ENCODE measurements around the gene GLIPR1L2.
A peak's percentile ranks its signal among the peaks of the same experiment; 100 is the strongest.
"Not testable (repeated sequence)": the region's sequence is repeated elsewhere in the genome, so short reads cannot be mapped to it uniquely, and the experiment has no call there.

Gene GLIPR1L2

DNA sequence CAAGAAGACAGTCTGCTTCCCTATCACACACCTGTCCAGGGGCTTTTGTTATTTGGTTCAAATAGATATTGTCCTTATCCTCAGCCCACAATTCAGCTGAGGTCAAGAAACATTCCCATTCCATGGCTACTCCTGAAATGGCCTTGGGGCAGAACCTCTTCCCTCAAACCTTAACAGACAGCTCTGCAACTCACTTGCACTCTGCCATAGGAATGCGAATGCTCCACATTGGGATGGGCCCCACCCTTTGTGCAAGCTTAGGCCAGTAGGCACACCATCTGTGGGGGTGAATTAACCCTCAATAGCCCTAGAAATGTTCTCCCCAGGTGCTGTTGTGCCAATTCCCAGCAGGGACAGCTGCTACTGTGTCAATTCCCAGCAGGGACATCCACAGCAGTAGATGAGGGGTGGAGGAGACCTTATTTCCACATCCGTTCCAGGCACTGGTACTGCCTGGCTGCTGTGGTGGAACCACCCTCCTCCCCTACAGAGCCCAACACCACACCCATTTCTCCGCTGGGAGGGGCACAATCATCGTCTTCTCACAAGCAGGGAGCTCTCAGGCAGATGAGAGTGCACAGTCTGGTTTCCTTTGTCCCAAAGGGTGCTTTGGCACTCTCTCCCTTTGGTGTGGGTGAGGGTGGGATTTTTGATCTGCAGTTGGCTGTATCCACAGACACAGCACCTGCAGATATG lies 47.3 kb downstream of the GLIPR1L2 start:
- no peak for DNase-seq

DNA sequence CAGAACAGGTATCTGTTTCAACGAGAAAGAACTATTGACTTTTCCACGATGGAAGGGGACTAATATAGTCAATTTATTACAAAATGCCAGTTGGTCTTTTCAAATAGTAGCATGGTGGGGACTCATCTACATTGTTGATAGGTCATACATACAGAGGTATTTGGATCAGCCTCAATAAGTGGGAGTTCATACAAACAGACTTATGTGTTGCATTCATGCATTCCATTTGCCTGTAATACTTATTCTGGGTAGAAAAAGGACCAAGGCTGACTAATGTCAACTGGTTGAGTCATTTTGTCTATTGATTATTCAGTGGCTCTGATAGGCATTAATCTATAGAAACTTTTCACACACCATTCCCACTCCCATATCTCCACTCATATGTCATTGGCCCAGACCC lies 48.2 kb downstream of the GLIPR1L2 start:
- DNase-seq, result no peak

DNA sequence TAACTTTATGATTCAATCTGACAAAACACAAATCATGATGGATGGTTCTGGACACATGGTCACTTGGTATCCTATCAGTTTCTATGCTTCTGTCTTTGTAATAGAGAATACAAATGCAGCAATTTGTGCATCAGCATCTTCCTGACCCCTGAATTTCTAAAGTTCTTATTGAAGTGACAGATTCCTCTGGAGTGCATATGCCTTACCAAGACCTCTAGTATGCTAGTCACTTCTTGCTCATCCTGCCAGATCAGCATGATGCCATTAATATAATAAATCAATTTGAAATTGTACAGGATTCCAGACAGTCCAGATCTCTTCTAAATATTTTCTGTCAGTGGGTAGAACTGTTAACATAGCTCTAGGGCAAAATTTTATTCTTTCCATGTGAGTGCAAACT lies 49.0 kb downstream of the GLIPR1L2 start:
- no peak for DNase-seq

DNA sequence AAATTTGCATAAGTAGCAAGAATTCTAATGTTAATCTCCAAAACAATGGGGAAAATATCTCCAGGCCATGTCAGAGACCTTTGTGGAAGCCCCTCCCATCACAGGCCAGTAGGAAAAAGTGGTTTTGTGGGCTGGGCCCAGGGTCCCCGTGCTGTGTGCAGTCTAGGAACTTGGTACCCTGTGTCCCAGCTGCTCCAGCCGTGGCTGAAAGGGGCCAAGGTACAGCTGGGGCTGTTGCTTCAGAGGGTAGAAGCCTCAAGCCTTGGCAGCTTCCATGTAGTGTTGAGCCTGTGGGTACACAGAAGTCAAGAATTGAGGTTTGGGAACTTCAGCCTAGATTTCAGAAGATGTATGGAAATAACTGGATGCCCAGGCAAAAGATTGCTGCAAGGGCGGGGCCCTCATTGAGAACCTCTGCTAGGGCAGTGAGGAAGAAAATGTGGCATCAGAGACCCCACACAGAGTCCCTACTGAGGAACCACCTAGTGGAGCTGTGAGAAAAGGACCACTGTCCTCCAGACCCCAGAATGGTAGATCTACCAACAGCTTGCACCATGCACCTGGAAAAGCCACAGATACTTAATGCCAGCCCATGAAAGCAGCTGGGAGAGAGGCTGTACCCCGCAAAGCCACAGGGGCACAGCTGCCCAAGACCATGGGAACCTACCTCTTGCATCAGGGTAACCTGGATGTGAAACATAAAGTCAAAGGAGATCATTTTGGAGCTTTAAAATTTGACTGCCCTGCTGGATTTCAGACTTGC lies 51.0 kb downstream of the GLIPR1L2 start:
- DNase-seq, result not testable (repeated sequence)

DNA sequence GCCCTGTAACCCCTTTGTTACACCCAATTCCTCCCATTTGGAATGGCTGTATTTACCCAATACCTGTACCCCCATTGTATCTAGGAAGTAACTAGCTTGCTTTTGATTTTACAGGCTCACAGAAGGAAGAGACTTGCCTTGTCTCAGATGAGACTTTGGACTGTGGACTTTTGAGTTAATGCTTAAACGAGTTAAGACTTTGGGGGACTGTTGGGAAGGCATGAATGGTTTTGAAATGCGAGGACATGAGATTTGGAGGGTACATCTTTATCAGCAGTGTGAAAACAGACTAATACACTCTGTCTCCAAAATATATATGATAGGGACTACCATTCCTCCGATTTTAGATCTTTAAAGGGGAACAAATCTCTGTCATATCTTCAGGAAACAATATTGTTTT lies 51.6 kb downstream of the GLIPR1L2 start:
- DNase-seq, result not testable (repeated sequence)

DNA sequence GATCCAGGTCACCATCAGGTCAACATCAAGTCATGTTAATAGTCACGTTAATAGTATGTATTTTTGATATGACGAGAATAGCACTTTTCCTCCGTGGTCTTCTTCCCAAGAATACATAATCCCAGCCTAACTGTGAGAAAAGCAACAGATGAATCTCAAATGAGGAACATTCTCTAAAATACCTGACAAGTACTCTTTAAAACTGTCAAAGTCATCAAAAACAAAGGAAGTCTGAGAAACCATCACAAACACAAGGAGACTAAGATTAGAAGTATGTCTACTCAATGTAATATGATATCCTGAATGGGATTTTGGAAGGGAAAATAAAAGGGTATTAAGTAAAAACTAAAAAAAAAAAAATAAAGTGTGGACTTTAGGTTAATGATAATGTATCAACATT lies 52.8 kb downstream of the GLIPR1L2 start:
- no peak for DNase-seq

DNA sequence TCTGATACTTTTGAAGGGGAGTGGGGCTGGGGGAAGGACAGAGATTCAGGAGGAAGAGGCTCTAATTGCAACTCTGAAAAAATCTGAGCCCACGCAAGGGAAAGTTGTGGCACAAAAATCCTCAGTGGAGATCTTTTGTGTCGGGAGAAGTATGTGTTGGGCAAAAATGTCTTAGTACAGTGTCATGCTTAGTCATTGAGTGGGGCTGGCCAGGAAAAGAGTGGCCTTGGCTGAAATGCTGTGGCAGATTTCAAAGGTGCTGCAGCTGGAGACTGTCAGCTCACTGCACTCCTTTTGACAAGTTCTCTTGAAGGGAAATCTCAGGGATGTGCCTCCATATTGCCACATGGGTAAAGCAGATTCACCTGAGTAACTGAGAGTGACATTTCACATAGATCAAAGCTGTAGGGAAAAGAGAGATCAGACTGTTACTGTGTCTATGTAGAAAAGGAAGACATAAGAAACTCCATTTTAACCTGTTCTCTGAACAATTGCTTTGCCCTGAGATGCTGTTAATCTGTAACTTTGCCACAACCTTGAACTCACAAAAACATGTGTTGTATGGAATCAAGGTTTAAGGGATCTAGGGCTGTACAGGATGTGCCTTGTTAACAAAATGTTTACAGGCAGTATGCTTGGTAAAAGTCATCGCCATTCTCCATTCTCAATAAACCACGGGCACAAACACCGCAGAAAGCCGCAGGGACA lies 53.7 kb downstream of the GLIPR1L2 start:
- DNase-seq, result peak; percentile 23

DNA sequence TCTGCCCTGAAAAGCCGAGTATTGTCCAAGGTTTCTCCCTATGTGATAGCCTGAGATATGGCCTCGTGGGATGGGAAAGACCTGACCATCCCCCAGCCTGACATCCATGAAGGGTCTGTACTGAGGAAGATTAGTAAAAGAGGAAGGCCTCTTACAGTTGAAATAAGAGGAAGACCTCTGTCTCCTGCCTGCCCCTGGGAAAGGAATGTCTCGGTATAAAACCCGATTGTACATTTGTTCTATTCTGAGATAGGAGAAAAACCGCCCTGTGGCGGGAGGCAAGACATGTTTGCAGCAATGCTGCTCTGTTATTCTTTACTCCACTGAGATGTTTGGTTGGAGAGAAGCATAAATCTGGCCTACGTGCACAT lies 54.2 kb downstream of the GLIPR1L2 start:
- not testable (repeated sequence) for DNase-seq

DNA sequence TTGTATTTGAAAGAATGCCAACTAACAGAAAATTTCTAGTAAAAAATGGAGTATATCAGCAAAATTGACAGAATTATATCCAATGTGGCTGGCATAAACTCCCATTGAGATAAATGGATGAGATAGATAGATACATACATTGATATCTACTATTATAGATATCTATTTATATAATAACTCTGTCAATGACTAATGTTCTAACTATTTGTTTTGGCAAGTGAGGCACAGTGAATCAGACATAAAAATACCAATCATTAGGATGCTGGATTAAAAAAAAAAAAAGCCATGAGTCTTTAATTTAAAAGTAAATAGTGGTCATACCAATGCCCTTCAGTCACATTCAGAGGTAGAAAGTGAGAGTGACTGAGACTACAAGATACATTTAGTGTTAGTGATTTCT lies 56.0 kb downstream of the GLIPR1L2 start:
- DNase-seq, result no peak

DNA sequence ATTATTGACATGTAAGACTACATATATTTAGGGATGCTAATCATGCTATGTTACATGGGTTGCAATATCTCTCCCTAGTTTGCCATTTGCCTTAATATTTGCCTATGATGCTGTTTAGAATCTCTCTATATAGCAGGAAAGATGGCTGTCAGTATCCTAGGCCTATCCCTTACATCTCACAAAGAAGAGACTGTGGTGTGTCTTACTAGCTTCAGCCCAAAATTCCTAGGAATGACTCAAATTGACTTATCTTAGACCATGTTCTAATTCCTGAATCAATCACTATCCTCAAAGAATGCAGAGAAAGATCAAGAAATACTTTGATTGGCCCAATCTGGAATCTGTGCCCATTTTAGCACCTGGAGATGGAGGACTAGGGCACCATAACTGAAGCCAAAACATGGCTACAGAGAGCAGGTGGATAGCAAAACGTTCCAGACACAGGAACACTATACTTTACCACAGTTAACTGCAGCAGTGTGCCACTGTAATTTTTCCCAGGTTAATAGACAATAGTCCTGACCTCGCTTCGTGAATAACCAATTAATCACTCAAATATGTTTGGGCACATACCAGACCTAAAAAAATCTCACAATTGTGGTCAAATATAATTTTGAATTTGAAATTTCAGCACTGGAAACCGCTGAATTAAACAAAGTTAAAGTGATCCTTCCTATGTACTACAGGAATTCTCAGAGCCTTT lies 57.0 kb downstream of the GLIPR1L2 start:
- no peak for DNase-seq

DNA sequence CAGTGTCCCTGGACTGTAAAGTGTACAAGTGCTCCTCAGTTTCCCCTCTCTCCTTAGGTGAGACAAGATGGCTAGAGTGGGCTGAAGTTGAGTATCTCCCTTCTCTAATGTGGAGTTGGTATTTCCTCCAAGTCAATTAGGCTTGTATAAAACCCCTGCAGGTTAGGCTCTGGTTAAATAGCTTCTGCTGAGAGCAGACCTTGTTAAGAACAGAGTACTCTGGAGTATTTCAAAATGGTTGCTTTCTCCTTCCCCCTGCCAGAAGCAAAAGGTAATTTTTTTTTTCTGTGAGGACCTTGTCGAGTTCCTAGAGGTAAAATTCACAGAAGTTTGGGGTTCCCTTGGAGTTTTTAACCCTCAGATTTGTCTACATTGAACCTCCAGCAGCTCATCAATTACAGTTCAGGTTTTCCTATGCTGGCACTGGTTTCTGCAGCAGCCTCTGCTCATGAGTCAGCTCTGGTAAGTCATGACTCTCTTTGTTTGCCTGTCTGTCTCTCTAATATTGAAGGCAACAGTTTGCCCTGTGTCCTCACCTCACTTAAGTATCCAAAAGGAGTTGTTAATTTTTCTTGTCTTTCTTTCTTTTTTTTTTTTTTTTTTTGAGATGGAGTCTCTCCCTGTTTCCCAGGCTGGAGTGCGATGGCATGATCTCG lies 61.9 kb downstream of the GLIPR1L2 start:
- DNase-seq, result no peak

DNA sequence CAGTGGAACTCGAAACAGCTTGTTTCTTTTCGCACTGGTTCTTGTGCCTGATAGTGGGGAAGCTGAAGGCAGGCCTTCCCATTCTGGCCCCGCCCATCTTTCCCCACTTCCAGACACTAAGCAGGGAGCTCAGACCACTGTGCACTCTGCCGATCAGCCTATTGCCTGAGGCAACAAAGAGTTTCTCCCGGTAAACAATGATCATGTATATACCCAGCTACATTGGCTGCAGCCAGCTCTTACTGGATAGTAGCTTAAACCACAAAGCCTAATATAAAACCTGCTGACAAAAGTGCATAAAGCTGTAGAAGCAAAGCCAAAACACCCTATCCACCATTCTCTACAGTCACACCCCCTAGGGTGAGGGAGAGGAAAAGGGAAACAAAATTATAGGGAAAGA lies 65.0 kb downstream of the GLIPR1L2 start:
- DNase-seq, result no peak

DNA sequence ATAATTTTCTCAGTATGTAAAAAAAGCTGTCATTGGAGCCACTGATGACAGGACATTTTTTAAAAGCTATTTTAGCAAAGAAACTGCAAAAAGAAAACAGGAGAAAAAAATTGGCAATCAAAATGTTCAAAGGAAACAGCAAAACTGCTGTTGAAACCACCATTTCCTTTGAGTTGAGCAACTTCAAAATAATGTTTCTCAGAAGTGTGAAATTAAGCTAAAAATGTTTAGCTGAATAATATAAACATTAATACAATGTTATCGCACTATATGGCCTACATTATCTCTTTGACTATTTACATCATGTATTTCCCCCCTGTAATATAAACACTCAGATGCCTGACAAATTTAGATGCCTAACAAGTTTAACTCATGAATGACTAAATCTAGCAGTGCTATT lies 66.3 kb downstream of the GLIPR1L2 start:
- no peak for DNase-seq

DNA sequence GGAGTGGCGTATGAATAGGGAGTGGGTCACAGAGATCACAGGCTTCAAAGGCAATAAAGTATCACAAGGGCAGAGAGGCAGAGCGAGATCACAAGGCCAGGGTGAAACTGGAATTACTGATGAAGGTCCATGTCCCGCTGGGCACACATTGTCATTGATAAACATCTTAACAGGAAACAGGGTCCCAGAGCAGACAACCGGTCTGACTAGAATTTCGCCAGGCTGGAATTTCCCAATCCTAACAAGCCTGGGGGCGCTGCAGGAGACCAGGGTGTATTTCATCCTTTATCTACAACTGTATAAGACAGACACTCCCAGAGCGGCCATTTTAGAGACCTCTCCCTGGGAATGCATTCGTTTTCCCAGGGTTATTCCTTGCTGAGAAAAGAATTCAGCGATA lies 67.0 kb downstream of the GLIPR1L2 start:
- not testable (repeated sequence) for DNase-seq

DNA sequence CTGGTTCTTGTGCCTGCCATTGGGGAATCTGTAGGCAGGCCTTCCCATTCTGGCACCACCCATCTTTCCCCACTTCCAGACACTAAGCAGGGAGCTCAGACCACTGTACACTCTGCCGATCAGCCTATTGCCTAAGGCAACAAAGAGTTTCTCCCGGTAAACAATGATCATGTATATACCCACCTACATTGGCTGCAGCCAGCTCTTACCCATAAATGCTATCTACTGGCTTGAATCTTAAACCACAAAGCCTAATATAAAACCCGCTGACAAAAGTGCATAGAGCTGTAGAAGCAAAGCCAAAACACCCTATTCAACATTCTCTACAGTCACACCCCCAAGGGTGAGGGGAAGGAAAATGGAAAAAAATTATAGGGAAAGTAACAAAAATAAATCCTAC lies 68.9 kb downstream of the GLIPR1L2 start:
- no peak for DNase-seq

DNA sequence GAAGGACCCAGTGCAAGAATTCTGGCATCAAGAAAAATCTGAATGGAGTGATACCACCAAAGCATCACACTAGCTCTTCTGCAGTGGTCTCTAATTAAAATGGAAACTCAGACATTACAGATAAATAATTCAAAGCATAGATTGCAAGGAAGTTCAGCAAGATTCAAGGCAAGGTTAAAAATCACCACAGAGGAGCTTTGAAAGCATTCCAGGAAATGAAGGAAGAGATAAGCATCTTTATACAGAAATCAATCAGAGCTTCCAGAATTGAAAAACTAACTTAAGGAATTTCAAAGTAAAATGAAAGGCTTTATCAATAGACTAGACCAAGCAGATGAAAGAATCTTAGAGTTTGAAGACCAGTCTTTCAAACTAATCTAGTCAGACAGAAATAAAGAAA lies 69.3 kb downstream of the GLIPR1L2 start:
- no peak for DNase-seq

DNA sequence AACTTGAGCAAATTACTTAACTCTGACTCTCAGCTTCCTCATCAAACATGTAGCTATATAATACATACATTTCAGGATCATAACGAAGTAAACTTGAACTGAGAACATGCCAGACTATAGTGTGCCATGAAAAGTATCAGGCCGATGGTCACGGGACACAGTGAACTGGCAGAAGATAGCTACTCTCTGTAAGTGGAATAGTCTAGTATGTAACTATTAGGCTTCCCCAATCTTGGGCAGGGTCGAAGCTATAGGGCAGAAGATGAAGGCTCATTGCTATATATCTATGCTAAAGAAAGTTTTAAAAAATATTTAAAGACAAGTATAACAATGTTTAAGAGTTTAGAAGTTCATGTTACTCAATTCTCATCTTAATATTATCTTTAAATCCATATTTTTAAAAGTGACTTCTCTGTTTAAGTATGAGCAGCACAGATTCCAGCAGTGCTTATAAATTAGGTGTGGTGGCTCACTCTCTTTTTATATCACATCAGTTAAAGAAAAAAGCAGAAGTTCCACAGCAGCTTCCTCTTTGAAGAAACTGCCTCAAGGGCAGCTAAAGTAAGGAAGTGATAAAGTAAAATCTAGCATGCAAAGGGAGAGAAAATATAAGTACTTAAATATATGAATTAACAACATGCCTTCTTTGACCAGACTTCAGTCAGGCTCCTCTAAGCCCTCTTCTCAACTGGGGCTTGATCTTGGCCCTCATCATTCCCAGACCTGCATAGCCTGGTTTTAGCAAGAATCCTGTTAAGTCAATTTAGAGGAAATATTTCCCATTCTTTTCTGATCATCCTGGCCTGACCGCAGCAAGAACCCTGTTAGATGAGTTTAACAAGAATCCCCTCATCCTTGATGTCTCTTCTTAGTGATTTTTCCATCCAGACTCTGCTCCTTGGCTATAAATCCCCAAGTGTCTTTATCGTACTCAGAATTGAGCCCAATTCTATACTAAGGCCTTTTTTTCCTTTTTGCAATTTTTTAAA lies 81.3 kb downstream of the GLIPR1L2 start:
- peak; percentile 82 for DNase-seq

DNA sequence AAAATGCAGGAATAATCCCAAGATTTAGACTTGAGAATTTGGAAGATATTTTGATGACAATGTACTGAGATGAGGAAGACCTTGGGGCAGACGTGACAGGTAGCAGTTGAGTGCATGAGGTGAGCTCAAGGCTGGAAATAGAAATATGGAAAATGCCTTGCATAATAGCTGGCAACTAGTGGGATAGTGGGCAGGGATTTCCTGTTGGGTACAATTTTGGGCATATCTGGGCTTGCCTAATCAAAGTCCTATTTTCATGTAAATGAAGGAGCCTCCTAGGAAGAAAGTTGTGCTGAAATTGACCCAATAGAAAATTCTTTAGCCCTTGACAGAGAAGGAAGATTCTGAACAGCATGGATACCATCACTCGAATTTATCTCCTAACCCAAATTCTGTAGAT lies 83.2 kb downstream of the GLIPR1L2 start:
- DNase-seq, result no peak

DNA sequence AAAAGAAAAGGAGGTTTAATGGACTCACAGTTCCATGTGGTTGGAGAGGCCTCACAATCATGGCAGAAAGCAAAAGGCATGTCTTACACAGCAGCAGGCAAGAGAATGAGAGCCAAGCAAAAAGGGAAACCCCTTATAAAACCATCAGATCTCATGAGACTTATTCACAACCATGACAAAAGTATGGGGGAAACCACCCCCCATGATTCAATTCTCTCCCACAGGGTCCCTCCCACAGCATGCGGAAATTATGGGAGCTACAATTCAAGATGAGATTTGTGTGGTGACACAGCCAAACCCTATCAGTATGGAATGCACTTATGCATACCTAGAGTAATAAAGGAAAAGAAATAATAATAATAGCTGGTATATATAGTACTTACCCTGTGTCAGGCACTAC lies 85.2 kb downstream of the GLIPR1L2 start:
- peak; percentile 70 for DNase-seq

DNA sequence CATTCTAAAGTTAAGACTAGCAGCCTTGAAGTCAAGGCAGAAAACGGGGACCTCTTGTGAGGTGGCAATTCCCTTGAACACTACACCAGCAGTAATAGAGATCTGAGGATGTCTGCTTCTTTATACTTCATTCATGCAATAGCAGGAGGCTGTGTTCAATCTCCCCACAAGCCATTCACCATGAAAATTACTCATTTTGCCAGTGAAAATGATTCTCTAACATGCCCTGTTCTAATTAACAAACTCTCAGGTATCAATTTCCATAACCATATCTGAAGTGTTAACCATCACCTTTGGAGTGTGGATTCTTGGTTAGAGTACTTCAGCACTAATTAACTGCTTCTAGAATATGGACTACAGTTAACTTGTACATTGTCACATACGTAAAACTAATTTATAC lies 86.2 kb downstream of the GLIPR1L2 start:
- no peak for DNase-seq

DNA sequence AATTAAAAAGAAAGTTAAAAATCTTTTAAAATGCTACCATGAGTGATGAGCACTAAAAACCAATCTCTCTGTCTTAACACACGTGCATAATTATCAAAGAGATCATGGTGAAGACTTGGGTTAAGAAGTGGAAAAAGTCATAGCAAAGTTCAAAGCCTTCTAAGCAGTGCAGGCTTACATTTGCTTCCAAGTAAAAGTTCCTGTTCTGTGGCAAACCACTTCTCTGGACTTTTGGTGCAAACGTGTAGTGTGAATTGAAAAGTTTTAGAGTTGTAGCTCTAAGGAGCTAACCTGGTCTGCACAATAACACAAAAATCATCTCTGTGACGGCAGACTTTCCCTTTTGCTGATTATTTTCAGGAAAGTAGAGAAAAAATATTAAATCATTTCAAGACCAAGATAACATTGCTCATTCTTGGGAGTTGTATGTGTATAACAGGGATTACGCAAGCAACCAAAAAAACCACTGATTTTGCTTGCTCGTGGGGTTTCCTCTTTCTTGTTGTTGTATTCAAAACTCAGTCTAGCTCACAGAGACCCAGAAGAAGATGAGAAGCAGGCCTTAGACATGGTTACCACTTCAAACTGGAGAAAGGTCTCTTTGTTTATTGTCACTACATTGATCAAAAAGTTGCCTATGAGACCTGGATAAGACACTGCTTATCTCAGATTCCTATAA lies 87.4 kb downstream of the GLIPR1L2 start:
- peak; percentile 88 for DNase-seq

Data from suppressor macrophage treated with lipopolysaccharide for 4 hours (primary cell).